ENCODE measurements around the gene NMUR1.
A peak's percentile ranks its signal among the peaks of the same experiment; 100 is the strongest.

Gene NMUR1

GRCh38 chr2:231525248-231526163 lies 4.7 kb downstream of the NMUR1 start:
- no peak for DNase-seq

GRCh38 chr2:231524477-231525247 lies 5.6 kb downstream of the NMUR1 start:
- DNase-seq: no peak

GRCh38 chr2:231523451-231524285 lies 6.6 kb downstream of the NMUR1 start:
- peak in 2 of 5 experiments; percentile 68 to 85 for DNase-seq

GRCh38 chr2:231522418-231523180 lies 7.6 kb downstream of the NMUR1 start:
- DNase-seq: no peak

GRCh38 chr2:231521443-231521842 lies 8.8 kb downstream of the NMUR1 start:
- DNase-seq: no peak

- DNase-seq: no peak
Observed at GRCh38 chr2:231519975-231520555, 10.2 kb downstream of the NMUR1 start.

- no peak for DNase-seq
Observed at GRCh38 chr2:231518771-231519170, 11.5 kb downstream of the NMUR1 start.

GRCh38 chr2:231515603-231516002 lies 14.6 kb downstream of the NMUR1 start:
- DNase-seq: no peak

GRCh38 chr2:231514951-231515297 lies 15.3 kb downstream of the NMUR1 start:
- no peak for DNase-seq

GRCh38 chr2:231514225-231514950 lies 15.9 kb downstream of the NMUR1 start:
- DNase-seq: peak; percentile 97 to 99 (median 98)

- no peak for DNase-seq
Observed at GRCh38 chr2:231513746-231514224, 16.5 kb downstream of the NMUR1 start.

- no peak for DNase-seq
Observed at GRCh38 chr2:231512222-231512621, 18.0 kb downstream of the NMUR1 start.

- DNase-seq: no peak
Observed at GRCh38 chr2:231503766-231504165, 26.5 kb downstream of the NMUR1 start.

- no peak for DNase-seq
Observed at GRCh38 chr2:231502596-231502995, 27.6 kb downstream of the NMUR1 start.

- DNase-seq: no peak
Observed at GRCh38 chr2:231497651-231498050, 32.6 kb downstream of the NMUR1 start.

GRCh38 chr2:231494669-231495068 lies 35.6 kb downstream of the NMUR1 start:
- peak in 1 of 5 experiments; percentile 33 for DNase-seq

GRCh38 chr2:231490801-231491200 lies 39.4 kb downstream of the NMUR1 start:
- no peak for DNase-seq

GRCh38 chr2:231489990-231490389 lies 40.3 kb downstream of the NMUR1 start:
- DNase-seq: no peak

- DNase-seq: no peak
Observed at GRCh38 chr2:231488331-231488730, 41.9 kb downstream of the NMUR1 start.

- DNase-seq: peak in 1 of 5 experiments; percentile 19
Observed at GRCh38 chr2:231486851-231487596, 43.2 kb downstream of the NMUR1 start.
